Activated CD4-positive, alpha-beta T cell treated with anti-CD3 and anti-CD28 coated beads for 48 hours (primary cell): ENCODE data around the gene MRPL55.

Experiments
- DNase-seq: peaks from one replicate; pipeline ENCODE4 v3.0.0-alpha.2; 2020

The MRPL55 gene

DNA sequence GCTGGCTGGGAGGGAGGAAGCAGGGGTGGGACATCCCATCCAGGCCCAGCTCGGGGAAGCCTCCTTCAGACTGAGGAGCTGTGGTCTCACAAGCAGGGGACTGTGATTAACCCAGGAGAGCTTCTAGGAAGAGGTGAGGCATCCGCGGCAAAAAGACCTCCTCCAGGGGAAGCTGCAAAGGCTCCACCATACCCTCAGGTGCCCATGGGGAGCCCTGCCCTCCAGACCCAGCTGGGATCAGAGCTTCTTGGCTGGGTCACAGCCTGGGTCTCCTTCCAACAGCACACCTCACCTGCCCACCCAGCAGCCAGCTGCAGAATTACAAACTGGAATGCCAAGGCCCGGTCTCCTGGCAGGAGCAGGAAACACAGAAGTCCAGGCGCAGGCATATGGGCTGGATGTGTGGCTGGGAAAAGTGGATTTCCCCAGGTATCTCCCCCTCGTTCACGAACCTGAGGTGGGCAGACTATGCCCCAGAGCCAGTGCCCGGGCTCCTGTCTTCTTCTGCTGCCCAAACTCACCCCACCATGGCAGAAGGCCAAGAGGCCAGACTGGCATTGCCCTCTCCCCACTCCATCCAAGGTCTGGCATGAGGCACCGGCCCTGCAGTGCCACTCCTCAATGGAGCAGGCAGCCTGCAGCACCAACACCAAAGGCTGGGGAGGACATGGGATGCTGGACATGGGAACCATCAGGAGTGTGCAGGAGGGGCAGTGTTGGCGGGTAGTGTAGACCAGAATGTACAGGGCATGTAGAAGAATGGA, 42.0 kb downstream of the MRPL55 start:
- DNase-seq = no peak

DNA sequence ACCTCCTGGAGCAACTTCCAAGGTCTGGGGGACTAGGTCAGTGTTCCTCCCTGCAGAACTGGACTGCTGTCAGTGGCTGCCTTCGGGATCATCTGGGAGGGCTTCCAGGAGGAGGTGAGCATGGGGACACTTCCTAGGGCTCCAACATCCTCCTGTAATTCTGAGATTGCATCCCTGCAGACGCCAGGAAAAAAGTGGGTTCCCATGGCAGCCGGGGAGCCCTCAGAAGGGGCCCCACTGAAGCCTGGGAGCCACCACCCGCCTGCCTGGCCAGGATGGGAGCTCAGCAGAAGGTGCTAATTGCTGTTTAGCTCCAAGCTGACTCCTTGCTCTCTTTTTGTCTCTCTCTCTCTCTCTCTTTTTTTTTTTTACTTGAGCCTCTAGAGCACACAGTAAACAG, 42.7 kb downstream of the MRPL55 start:
- DNase-seq = no peak

DNA sequence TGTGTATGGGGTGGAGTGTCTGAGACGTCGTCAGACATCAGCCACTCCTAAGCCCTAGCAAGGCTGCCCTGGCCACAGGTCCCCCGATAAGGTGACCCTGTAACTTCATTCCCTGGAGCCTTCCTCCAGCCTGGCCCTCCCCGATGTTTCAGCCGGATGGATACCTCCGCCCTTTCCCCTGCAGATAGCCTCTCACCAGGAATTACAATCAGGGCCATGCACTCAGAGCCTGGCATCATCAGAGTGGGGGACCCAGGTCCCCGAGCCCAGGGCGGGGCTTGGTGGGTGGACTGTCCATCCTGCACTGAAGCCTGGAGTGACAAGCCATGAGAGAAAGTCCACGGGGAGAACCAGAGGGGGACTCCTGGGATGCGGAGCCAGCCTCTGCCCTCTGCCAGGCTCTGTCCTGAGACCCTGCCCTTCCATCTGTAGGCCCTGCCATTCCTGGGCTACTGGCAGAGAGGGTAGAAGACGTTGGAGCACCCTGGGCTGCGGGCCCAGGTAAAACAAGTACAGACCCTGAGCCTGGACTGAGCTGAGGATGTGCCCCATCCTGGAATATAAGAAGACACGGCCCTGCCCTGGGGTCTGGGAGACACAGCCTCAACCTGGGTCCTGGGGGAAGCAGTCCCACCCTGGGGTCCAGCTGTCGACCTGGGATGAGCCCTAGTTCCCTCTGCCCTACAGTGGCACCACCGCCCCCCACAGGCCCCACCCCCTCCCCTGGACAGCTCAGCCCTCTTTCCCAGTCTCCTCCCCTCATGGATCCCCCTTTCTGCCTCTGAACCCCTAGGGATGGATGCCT, 43.4 kb downstream of the MRPL55 start:
- no peak for DNase-seq

DNA sequence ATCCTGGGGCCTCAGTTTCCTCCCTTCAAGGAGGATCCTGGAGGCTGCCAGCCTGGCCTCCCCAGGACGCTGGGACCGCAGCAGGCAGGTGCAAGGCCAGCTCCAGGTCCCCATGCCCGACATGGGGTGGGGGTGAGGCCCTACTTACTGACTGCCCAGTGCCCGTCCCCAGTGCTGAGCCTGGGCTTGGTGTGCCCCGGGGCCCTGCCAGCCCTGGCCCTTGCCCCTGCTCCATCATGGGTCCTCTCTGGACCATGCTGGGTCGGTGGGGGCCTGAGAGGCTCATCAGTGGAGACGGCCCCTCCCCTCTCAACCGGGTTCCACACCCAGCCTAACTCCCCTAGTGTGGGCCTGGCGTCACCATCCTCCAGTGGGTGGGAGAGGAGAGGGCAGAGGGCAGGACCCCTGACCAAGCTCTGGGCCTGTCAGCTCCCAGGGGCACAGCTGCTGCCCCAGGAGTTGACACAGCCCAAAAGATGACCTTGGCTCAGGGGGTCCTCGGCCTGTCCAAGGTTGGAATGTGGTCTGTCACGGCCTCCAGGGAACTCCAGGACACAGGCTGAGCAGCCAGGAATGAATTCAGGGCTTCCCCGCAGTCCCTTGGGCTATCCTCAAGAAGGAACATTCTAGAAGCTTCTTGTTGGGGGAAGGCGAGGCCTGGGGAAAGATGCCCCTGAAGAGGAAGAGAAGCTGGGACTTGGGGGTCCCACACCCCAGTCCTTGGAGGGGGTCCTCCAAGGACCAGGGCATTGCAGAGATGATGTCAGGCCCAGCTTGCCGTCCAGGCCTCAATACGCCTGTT, 44.2 kb downstream of the MRPL55 start:
- DNase-seq = no peak

DNA sequence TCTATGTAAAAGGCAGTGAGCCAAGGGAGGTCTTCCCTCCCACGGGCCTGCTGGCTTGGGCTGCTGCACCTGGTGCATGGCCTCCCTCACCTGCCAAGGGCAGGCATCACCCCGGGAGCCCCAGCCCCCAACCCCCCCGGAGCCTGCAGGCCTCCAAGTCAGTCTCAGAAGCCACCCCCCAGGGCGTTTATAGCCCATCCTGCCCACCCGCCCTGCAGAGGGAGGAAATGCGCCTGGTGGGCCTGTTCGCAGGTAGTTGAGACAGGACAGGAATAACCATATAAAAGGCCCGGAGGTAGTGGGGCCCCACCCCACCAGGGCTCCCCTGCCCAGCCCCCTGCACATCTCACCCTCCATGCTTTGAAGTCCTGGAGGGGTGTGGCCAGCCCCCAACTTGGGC, 44.8 kb downstream of the MRPL55 start:
- DNase-seq = no peak

DNA sequence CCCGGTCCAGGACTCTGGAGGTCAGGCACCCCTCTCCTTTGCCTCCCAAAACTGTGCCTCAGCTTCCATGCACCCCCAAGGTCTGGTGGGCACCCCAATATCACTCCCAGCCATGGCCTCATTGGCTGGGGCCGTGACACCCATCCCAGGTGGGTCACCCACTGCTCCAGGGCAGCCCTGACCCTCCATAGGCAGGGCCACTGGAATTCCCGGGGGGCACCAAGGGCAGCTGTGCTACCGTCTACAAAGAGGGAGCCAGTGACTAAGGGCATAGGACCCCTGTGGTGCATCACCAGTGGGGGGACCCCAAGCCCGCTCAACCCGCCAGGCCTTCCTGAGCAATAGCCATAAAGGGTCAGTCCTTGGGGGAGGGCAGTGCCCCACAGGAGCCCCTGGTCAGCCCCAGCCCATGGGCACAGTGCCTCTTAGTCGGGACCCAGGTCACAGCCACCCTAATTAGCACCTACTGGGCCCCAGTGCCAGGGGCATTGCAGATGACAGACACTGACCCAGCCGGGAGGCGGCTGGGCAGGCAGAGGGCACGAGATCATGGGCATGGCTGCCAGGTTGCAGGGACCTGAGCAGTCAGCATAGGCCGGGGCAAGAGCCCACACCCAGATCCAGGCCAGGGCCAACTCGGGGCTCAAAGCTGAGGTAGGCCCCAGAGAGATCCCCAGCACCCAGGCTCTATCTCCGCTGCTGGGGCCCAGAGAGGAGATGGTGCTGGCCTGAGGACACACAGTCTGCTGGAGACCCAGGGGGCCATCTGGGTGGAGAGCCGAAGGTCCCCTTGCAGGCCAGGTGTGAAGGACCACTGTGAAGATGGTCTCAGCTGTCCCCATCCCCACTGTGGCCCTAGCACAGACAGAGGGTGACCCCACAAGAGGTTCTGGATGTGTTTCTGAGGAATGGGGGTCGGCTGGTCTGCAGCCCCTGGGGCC, 45.6 kb downstream of the MRPL55 start:
- no peak for DNase-seq

DNA sequence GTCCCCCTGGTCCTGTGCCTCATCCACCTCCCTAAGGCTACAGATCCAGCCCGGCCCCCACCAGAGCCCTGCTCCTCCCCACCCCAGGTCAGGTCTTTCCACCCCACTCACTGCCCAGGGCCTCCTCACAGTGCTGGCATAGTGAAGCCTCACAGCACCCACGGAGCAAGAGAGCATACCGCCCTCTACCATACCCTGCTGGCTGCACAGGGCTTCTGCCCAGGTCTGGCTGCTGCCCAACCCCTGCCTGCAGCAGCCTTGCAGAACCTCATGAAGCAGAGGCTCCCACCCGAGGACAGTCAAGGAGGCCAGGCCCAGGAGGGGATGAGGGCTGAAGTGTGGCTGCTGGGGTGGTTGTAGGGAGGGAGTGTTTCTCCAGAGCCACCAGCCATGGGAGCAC, 46.3 kb downstream of the MRPL55 start:
- DNase-seq = no peak

DNA sequence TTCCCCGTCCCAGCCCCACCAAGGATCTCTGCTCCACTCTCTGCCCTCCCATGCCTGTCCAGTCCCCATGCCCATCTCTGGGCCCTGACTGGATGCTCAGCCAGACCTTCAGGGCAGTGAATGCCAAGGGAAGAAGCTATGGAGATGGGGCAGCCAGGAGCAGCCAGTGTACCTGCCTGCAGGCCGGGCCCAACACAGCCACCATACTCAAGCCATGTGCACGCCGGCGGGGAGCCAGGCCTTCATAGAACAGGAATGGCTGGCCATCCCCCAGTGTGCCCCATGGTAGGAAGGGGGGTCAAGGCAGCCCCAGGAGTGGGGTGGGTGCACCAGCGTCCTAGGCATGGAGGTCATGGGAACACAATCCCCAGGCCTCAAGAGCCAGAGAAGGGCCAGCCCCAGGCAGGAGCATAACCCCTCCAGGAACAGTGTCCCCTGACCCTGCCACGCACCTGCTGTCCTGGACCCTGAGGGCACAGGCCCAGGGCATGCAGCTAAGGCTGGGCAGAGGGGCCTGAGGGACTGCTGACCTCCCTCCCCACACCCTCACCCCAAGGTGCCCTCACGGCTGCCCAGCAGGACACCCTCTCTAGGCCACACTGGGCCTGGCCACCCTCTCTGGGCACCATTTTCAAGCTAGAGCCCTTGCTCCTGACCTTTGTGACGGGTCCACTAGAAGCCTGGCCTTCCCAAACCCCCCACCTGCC, 46.9 kb downstream of the MRPL55 start:
- DNase-seq = no peak

DNA sequence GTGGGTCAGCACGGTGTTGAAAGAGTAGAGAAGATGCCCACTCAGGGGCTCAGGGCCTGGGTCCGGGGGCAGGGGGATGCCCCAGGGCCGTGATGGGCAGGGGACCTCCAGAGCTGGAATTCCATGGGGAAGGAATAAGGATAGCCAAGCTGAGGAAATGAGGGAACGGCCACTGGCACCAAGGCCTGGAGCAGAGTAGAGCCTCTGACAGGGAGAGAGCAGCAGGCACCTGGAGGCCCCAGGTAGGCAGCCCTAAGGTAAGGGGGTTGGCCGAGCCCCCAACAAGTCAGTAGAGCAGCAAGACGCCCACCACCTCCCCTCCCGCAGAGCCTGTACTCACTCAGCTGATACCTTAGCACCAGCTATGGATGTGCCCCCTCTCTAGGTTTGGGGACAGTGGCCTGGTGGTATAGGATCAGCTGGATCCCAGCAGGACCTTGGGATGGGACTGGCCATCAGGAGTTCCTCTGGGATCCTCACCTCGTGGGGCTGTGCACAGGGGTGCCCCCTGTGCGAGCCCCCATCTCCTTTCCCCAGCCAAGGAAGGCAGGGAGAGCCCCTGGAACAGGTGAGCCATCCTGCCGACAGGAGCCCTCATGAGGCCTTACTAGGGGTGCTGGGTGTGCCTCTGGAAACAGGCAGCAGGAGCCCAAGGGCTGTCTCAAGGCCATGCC, 47.6 kb downstream of the MRPL55 start:
- no peak for DNase-seq

DNA sequence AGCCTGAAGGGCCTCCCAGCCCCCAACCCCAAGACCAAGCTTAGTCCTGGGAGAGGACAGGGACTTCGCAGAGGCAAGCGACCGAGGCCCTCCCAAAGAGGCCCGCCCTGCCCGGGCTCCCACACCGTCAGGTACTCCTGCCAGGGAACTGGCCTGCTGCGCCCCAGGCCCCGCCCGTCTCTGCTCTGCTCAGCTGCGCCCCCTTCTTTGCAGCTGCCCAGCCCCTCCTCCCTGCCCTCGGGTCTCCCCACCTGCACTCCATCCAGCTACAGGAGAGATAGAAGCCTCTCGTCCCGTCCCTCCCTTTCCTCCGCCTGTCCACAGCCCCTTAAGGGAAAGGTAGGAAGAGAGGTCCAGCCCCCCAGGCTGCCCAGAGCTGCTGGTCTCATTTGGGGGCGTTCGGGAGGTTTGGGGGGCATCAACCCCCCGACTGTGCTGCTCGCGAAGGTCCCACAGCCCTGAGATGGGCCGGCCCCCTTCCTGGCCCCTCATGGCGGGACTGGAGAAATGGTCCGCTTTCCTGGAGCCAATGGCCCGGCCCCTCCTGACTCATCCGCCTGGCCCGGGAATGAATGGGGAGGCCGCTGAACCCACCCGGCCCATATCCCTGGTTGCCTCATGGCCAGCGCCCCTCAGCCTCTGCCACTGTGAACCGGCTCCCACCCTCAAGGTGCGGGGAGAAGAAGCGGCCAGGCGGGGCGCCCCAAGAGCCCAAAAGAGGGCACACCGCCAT, 48.5 kb downstream of the MRPL55 start:
- no peak for DNase-seq

DNA sequence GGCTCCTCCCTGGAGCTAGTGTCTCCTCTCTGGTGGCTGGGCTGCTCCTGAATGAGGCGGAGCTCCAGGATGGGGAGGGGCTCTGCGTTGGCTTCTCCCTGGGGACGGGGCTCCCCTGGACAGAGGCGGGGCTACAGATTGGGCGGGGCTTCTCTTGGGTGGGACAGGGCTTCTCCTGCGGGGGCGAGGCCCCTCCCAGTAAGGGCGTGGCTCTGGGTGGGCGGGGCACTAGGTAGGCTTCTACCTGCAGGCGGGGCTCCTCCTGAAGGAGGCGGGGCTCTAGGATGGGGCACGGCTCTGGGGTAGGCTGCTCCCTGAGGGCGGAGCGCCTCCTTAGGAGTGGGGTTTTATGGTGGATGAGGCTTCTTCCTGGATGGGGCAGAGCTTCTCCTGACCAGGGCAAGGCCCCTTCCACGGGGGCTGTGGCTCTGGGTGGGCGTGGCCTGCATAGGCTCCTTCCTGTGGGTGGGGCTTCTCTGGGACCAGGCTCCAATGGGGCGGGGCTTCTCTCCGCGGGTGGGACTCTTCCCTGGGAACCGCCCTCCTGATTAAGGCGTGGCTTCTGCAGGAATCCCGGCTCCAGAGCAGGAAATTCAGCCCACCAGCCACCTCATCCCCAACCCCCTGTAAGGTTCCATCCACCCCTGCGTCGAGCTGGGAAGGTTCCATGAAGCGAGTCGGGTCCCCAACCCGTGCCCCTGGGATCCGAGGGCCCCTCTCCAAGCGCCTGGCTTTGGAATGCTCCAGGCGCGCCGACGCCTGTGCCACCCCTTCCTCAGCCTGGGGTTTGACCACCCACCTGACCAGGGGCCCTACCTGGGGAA, 49.3 kb downstream of the MRPL55 start:
- peak; percentile 92 for DNase-seq

DNA sequence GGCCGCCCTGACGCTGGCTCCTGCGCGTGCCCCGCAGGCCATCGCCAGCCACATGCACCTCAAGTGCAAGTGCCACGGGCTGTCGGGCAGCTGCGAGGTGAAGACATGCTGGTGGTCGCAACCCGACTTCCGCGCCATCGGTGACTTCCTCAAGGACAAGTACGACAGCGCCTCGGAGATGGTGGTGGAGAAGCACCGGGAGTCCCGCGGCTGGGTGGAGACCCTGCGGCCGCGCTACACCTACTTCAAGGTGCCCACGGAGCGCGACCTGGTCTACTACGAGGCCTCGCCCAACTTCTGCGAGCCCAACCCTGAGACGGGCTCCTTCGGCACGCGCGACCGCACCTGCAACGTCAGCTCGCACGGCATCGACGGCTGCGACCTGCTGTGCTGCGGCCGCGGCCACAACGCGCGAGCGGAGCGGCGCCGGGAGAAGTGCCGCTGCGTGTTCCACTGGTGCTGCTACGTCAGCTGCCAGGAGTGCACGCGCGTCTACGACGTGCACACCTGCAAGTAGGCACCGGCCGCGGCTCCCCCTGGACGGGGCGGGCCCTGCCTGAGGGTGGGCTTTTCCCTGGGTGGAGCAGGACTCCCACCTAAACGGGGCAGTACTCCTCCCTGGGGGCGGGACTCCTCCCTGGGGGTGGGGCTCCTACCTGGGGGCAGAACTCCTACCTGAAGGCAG, 50.0 kb downstream of the MRPL55 start:
- peak; percentile 53 for DNase-seq

DNA sequence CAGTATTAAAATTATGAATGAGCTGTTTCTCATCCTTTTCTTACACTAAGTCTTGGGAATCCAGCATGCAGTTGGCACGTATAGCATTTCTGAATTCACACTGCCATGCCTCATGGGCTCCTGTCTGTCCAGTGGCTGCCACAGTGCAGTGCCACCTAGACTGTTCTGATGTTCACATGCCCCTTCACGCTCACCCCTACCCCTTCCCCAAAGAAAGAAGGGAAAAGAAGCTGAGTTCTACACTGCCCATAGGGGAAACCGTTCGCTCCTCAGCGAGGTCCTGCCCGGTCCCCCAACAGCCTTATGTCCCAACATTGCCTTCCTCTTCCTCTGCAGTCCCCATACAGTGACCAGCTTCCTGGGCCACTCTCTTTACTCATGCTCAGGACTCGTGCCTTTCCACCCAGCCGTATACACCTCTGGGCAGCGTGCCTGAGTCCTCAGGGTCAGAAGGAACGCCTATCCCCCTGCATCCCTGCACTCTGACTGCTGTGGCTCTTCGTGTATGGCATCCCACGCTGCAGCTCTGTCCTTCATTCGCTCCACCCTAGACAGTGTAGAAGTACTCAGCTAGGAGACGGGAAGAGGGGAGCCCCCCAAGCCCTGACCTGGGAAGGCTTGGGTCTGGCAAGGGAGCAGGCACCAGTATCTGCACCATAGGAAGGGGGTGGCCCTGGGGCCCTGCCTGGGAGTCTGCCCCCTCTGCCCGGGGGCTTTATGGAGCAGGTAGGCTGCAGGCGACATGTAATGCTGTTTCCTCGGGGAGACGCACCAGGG, 50.7 kb downstream of the MRPL55 start:
- no peak for DNase-seq
